GM08714 (cell line): ENCODE measurements around the gene FAT2.
"Not testable (repeated sequence)": the region's sequence is repeated elsewhere in the genome, so short reads cannot be mapped to it uniquely, and the experiment has no call there.

Experiments used
- H3K4me3 ChIP-seq: fragments of 200-500 bp; sonication (Bioruptor generic); 2 replicates; pipeline ENCODE4 v1.5.1; 2014; ENCODE audit warnings: mild to moderate bottlenecking, low read length, inconsistent platforms
- ZNF274 ChIP-seq: IDR thresholded peaks from 2 replicates; pipeline ENCODE4 v1.6.1; 2012; ENCODE audit warnings: mild to moderate bottlenecking, low read depth, low read length

Gene FAT2

GRCh38 chr5:151602806-151603205 lies 11.7 kb upstream of the FAT2 start:
- TF ChIP-seq ZNF274 = no peak
- H3K4me3 ChIP-seq = no peak overlapping the region

GRCh38 chr5:151601391-151601790 lies 10.3 kb upstream of the FAT2 start:
- no peak for TF ChIP-seq ZNF274
- H3K4me3 ChIP-seq = no peak overlapping the region

- no peak overlapping the region for H3K4me3 ChIP-seq
- no peak for TF ChIP-seq ZNF274
Measured at GRCh38 chr5:151600069-151600665, 9.0 kb upstream of the FAT2 start.

- TF ChIP-seq ZNF274 = no peak
- no peak overlapping the region for H3K4me3 ChIP-seq
Measured at GRCh38 chr5:151598984-151599383, 7.9 kb upstream of the FAT2 start.

- TF ChIP-seq ZNF274 = no peak
- no peak overlapping the region for H3K4me3 ChIP-seq
Measured at GRCh38 chr5:151598549-151598948, 7.4 kb upstream of the FAT2 start.

GRCh38 chr5:151597749-151598148 lies 6.6 kb upstream of the FAT2 start:
- no peak overlapping the region for H3K4me3 ChIP-seq
- TF ChIP-seq ZNF274 = no peak

GRCh38 chr5:151596828-151597539 lies 5.9 kb upstream of the FAT2 start:
- no peak overlapping the region for H3K4me3 ChIP-seq
- no peak for TF ChIP-seq ZNF274

GRCh38 chr5:151595411-151595826 lies 4.3 kb upstream of the FAT2 start:
- H3K4me3 ChIP-seq = no peak overlapping the region
- no peak for TF ChIP-seq ZNF274

- TF ChIP-seq ZNF274 = no peak
- H3K4me3 ChIP-seq = no peak overlapping the region
Measured at GRCh38 chr5:151592855-151593408, 1.8 kb upstream of the FAT2 start.

- no peak for TF ChIP-seq ZNF274
- no peak overlapping the region for H3K4me3 ChIP-seq
Measured at GRCh38 chr5:151589878-151590570, 1.1 kb downstream of the FAT2 start.

GRCh38 chr5:151587796-151588555 lies 3.2 kb downstream of the FAT2 start:
- TF ChIP-seq ZNF274 = no peak
- H3K4me3 ChIP-seq = no peak overlapping the region

- no peak overlapping the region for H3K4me3 ChIP-seq
- no peak for TF ChIP-seq ZNF274
Measured at GRCh38 chr5:151585970-151586369, 5.2 kb downstream of the FAT2 start.

GRCh38 chr5:151585344-151585743 lies 5.8 kb downstream of the FAT2 start:
- H3K4me3 ChIP-seq = not testable (repeated sequence)
